WI38 (cell line): ENCODE results near the gene SLAMF1.
"Not testable (repeated sequence)": the region's sequence is repeated elsewhere in the genome, so short reads cannot be mapped to it uniquely, and the experiment has no call there.

Experiments used
- H3K4me3 ChIP-seq: 2 replicates; pipeline ENCODE4 v1.5.1; 2011; ENCODE audit warnings: low read depth, mild to moderate bottlenecking, control low read depth, low read length
- TF ChIP-seq, protein P1 (sequence below): IDR thresholded peaks from 2 replicates; pipeline ENCODE4 v1.5.1; 2012; ENCODE audit warnings: low read depth, mild to moderate bottlenecking, control low read depth, low read length

The SLAMF1 gene

DNA sequence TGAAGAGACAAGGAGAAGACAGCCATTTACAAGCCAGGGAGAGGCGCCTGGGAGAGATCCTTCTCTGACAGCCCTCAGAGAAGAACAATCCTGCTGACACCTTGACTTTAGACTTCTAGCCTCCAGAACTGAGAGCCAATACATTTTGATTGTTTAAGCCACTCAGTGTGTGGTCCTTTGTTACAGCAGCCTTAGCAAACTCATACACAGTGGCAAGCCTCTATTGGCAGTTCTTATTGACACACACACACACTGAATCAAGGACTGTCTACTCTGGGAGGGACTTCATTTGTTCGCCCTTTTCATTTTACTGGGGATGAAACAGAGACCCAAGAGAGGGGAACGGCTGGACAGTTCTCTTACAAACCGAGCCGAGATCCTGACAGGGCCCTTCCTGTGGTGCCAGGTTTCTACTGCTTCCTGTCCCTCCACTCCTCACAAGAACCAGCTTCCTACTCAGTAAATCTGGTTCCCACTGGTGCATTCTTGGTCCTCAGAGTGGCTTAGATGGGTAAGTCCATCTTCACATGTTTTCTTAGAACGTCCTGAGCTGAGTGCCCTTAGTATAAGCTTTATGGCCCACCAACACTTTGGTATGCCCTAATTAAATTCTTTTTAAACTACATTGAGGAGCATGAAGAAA, 14.7 kb downstream of the SLAMF1 start:
- TF ChIP-seq, protein P1, sequence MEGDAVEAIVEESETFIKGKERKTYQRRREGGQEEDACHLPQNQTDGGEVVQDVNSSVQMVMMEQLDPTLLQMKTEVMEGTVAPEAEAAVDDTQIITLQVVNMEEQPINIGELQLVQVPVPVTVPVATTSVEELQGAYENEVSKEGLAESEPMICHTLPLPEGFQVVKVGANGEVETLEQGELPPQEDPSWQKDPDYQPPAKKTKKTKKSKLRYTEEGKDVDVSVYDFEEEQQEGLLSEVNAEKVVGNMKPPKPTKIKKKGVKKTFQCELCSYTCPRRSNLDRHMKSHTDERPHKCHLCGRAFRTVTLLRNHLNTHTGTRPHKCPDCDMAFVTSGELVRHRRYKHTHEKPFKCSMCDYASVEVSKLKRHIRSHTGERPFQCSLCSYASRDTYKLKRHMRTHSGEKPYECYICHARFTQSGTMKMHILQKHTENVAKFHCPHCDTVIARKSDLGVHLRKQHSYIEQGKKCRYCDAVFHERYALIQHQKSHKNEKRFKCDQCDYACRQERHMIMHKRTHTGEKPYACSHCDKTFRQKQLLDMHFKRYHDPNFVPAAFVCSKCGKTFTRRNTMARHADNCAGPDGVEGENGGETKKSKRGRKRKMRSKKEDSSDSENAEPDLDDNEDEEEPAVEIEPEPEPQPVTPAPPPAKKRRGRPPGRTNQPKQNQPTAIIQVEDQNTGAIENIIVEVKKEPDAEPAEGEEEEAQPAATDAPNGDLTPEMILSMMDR: no peak
- no peak overlapping the region for H3K4me3 ChIP-seq

DNA sequence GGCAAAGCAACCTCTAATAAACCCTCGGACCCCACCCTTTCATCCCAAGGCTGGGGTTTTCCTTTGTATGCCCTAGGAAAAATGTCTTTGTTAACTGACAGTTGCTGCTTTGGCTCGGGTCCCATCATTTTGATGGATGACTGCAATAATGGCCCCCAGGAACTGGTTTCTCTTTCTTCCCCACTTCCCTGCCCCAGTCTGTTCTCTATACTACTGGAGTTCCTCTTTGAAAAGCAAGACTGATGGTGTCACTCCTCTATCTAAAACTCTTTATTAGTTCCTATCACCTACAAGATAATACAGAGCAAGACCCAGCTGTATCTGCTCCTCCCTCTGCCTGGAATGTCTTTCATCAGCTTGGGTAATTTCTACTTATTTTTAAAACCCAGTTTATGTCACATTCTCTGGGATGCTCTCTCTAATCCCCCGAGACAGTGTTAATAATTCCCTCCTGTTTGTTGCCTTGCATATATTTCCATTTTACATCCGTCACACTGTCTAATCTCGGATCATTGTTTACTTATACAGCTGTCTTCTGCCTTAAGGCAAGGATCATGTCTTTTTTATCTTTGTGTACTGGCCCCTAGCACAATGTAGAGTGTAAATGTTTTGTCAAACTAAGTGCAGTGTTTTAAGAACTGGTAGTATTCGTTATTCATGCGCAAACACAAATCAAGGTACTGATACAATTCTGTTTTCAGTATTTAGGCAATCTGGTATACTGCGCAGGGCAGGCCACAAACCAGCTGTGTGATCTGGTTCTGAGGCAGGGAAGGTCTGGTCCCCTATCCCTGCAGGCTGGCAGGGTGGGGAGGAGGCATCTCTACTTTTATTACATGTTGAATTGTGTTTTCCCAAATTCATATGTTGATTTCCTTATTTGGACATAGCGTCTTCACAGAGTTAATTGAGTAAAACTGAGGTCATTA, 16.1 kb downstream of the SLAMF1 start:
- no peak overlapping the region for H3K4me3 ChIP-seq
- TF ChIP-seq, protein P1: no peak

DNA sequence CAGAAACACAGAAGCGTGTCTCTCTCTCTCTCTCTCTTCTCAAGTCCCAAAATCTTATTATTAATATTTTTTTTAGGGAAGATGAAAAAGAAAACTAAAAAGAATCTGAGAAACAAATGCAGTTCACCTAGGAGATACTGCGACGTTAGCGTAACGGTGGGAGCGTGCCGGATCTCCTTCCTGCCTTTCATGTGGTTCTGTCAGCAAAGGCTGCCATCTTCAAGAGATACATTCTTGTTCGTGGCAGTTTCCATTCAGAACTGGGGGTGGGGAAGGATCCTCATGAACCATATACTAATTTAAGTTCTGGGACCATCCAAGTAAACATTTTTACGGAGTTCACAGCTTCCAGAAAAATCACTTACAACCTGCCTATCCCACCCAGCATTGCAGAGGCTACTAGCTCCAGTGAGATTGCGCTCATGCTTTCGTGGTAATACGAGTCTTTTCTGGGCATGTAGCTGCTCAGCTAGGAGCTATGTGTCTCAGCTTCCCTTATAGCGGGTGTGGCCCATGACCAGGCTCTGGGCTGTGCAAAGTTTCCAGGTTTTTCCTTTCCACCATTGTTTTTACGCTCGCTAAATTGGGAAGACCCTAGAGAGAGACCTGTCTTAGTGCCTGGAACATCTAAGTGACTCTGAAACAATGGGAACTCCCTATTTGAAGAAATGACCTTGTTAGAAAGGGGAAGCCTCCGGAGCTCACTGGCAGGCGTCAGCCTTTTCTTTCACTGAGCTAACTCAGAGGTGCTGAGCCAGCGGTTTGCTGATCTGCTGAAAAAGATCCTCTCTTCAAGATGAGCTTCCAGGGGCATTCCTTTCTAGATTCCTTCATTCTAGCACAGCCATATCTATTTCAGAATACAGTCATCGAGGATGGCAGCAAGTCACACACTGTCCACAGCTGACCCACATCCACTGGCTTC, 17.3 kb downstream of the SLAMF1 start:
- no peak overlapping the region for H3K4me3 ChIP-seq
- TF ChIP-seq, protein P1: no peak

DNA sequence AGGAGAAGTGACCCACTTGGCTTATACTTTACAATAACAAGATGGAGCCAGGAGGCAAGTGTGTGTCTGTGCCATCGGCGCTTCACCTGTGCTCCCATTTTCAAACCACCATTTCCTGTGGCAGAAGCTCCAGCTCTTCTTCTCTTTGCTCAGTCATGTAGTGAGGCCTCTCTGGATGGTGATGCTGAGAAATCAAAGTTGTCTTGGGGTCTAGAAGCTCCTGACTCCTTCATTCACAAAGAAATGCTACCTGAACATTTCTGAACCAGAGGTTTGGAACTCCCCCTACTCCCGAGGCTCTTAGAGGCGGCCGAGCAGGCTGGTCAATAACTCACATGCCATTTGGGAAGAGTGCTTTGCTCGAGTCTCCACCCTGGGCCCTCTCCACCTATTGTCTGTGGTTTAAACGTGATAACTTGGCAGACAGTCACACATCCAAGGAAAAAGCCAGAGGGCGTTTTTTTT, 18.0 kb downstream of the SLAMF1 start:
- no peak overlapping the region for H3K4me3 ChIP-seq
- TF ChIP-seq, protein P1: no peak

DNA sequence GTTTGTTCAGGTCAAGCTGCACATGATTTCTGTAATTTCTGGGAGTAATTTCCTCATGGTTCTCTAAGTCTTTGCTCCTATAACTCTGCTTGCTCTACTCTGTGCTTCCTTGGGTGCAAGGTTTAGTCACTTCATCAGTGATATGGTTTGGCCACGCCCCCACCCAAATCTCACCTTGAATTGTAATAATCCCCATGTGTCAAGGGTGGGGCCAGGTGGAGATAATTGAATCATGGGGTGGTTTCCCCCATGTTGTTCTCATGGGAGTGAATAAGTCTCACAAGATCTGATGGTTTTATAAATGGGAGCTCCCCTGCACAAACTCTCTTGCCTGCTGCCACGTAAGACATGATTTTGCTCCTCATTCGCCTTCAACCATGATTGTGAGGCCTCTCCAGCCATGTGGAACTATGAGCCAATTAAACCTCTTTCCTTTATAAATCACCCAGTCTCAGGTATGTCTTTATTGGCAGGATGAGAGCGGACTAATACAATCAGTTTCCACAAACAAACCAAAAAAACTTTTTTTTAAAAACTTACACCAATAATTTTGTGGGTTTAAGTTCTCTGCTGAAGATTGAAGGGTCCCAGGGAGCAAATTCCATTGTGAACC, 19.1 kb downstream of the SLAMF1 start:
- H3K4me3 ChIP-seq: not testable (repeated sequence)

DNA sequence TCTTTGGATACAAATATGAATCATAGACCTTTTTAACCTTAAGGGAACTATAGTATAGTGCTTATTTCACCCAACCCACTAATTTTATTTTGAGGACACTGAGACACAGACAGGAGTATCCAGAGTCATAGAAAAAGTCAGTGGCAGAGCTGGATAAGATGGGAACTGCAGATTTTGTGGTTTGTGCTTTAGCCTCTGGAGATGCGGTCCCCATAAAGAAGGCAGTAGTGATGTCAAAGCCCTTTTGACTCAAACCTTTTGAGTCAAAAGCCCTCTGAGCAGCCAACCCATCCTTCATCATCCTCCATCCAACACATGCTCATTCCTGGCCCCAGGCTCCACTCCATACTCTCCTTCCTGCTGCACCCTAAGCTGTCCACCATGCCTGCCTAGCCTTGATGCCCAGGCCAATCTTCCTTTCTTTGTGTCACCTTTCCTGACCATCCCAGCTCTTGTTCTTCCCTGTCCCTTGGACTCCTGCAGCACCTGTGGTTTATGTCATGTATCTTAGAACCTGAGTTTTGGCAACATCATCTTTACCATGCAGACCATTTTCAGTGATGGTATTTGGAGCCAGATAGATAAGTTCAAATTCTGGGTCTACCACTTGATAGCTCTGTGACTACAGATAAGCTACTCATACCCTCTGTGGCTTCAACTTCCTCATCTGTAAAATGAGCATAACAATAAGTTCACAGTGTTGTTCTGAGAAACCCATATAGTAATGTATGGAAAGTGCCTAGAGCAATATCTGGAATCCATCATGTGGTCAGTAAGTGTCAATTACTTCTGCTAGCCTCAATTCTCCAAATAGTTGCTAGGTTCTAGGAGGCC, 20.1 kb downstream of the SLAMF1 start:
- TF ChIP-seq, protein P1: no peak
- no peak overlapping the region for H3K4me3 ChIP-seq
